IPS-NIHi7 (cell line): Measurements from ENCODE around the gene AKAP6.
"Not testable (repeated sequence)": the region's sequence is repeated elsewhere in the genome, so short reads cannot be mapped to it uniquely, and the experiment has no call there.

Source experiments
- DNase-seq: peaks from one replicate; pipeline ENCODE4 v3.0.0; 2012; ENCODE audit warnings: mixed read lengths; ENCODE audit errors: extremely low spot score

The AKAP6 gene

GRCh38 chr14:32373174-32373573, 44.1 kb downstream of the AKAP6 start:
- not testable (repeated sequence) for DNase-seq

GRCh38 chr14:32374155-32374554, 45.1 kb downstream of the AKAP6 start:
- DNase-seq: no peak

GRCh38 chr14:32375663-32376062, 46.6 kb downstream of the AKAP6 start:
- DNase-seq: no peak

- no peak for DNase-seq
Measured at GRCh38 chr14:32377046-32377646, 48.0 kb downstream of the AKAP6 start.

- no peak for DNase-seq
Measured at GRCh38 chr14:32378284-32378683, 49.2 kb downstream of the AKAP6 start.

- DNase-seq: no peak
Measured at GRCh38 chr14:32379447-32379846, 50.3 kb downstream of the AKAP6 start.

GRCh38 chr14:32381869-32382268, 52.8 kb downstream of the AKAP6 start:
- no peak for DNase-seq

- DNase-seq: peak; percentile 40
Measured at GRCh38 chr14:32382704-32383103, 53.6 kb downstream of the AKAP6 start.

GRCh38 chr14:32383364-32384009, 54.4 kb downstream of the AKAP6 start:
- DNase-seq: no peak

GRCh38 chr14:32384464-32384863, 55.4 kb downstream of the AKAP6 start:
- no peak for DNase-seq

- not testable (repeated sequence) for DNase-seq
Measured at GRCh38 chr14:32387295-32387694, 58.2 kb downstream of the AKAP6 start.

GRCh38 chr14:32393119-32393518, 64.0 kb downstream of the AKAP6 start:
- DNase-seq: no peak

- DNase-seq: no peak
Measured at GRCh38 chr14:32394038-32394437, 64.9 kb downstream of the AKAP6 start.

GRCh38 chr14:32396885-32397284, 67.8 kb downstream of the AKAP6 start:
- DNase-seq: no peak

GRCh38 chr14:32397861-32398640, 69.0 kb downstream of the AKAP6 start:
- no peak for DNase-seq

GRCh38 chr14:32399920-32400319, 70.8 kb downstream of the AKAP6 start:
- no peak for DNase-seq

GRCh38 chr14:32400480-32400879, 71.4 kb downstream of the AKAP6 start:
- no peak for DNase-seq

- DNase-seq: no peak
Measured at GRCh38 chr14:32403021-32403420, 73.9 kb downstream of the AKAP6 start.

GRCh38 chr14:32403688-32404087, 74.6 kb downstream of the AKAP6 start:
- DNase-seq: no peak

- DNase-seq: no peak
Measured at GRCh38 chr14:32404784-32405573, 75.9 kb downstream of the AKAP6 start.

- DNase-seq: no peak
Measured at GRCh38 chr14:32405856-32406255, 76.8 kb downstream of the AKAP6 start.

- no peak for DNase-seq
Measured at GRCh38 chr14:32407130-32407529, 78.0 kb downstream of the AKAP6 start.
